Gastrocnemius medialis (tissue), 4 donors: ENCODE results near the gene TPX2. TPM values are rescaled to one million over a fixed set of nuclear protein-coding genes. Genes with fewer than 3 reads are reported as not detected.

Experiments used
- ATAC-seq, 2 donors: fragments of 150-250 bp; one replicate each; pipeline ENCODE4 v1.9.1; 2016
- DNase-seq, 2 donors: peaks; one replicate each; pipeline ENCODE4 v3.0.0-alpha.2; 2019
- H3K27ac ChIP-seq, 4 donors: fragments of 200-600 bp; sonication (generic); 1 replicate in 1 of 4; 2 replicates in 3 of 4; pipeline ENCODE4 v1.5.1; 2016 to 2018; ENCODE audit warnings: mild to moderate bottlenecking in 2 of 4, moderate library complexity in 1 of 4
- H3K27me3 ChIP-seq, 3 donors: fragments of 200-600 bp; sonication (generic) in 2 of 3; 1 replicate in 1 of 3; 2 replicates in 2 of 3; pipeline versions ENCODE4 v1.5.1 to v1.6.0; 2016 to 2019; ENCODE audit warnings: mild to moderate bottlenecking in 1 of 3, moderate library complexity in 1 of 3
- H3K36me3 ChIP-seq, 2 donors: fragments of 200-600 bp; sonication (generic) in 1 of 2; one replicate each; pipeline ENCODE4 v1.5.1; 2017 to 2018
- H3K4me1 ChIP-seq, 2 donors: fragments of 200-600 bp; sonication (generic) in 1 of 2; one replicate each; pipeline ENCODE4 v1.5.1; 2016 to 2017; ENCODE audit warnings: mild to moderate bottlenecking in 2 of 2
- H3K4me3 ChIP-seq, 4 donors: fragments of 200-600 bp; sonication (generic) in 3 of 4; 1 replicate in 1 of 4; 2 replicates in 3 of 4; pipeline ENCODE4 v1.5.1; 2016 to 2019; ENCODE audit warnings: mild to moderate bottlenecking in 2 of 4
- H3K9me3 ChIP-seq, 3 donors: fragments of 200-600 bp; sonication (generic) in 2 of 3; 1 replicate in 1 of 3; 2 replicates in 2 of 3; pipeline ENCODE4 v1.5.1; 2016 to 2019
- POLR2A ChIP-seq, 2 donors: fragments of 450-650 bp; IDR thresholded peaks; one replicate each; pipeline ENCODE4 v1.6.1; 2017; ENCODE audit warnings: antibody characterized with exemption in 2 of 2, mild to moderate bottlenecking in 2 of 2, moderate library complexity in 2 of 2
- in situ Hi-C, 4 donors: fragments of 200-750 bp; cut with MboI; loops; one replicate each; pipeline versions ENCODE4 v1.15.0 to v1.8.0; 2017; ENCODE audit warnings: low sequenced_read_pairs in 4 of 4
- intact Hi-C: fragments of 100-400 bp; cut with DNase I; formaldehyde crosslinking; loops from one replicate; pipeline ENCODE4 v1.15.1; 2023; ENCODE audit warnings: low total_unique reads
- total RNA-seq, 4 donors: library from RNA; depleted of rRNA; stranded (reverse); fragments of >200 nt; gene quantifications; one replicate each; pipeline versions ENCODE4 v1.1.0 to v1.2.3, GENCODE V29; 2016
- TF ChIP-seq, protein P1 (sequence below), 5 experiments: fragments of 450-650 bp in 3 of 5; fragments of 200-600 bp in 2 of 5; sonication (generic) in 2 of 5; IDR thresholded peaks in 4 of 5; conservative IDR thresholded peaks in 1 of 5; 1 replicate in 4 of 5; 2 replicates in 1 of 5; pipeline ENCODE4 v1.5.1; 2016 to 2019; ENCODE audit warnings: antibody characterized with exemption in 5 of 5, mild to moderate bottlenecking in 3 of 5, moderate library complexity in 3 of 5

TPX2 gene
- total RNA-seq, 4 donors from 2014 or later = 0.46 to 1.9 (median 1.0) TPM

GRCh38 chr20:31823360-31824124 lies 84.5 kb downstream of the TPX2 start:
- DNase-seq (no peak), ATAC-seq (no peak)
- Histone ChIP-seq H3K36me3 (no peaks in the 10 kb centered on the region), H3K9me3 (no peaks in the 10 kb centered on the region), H3K27ac (peak overlapping the region; percentile 82 to 95 (median 93)), H3K4me3 (peak overlapping the region in 2 of 4 donors; percentile 21 to 24), H3K4me1 (peaks cover 46 to 76% of the 10 kb centered on the region in 2 donors), H3K27me3 (no peaks in the 10 kb centered on the region)
- in situ Hi-C loops = loop anchor here in 3 of 4 donors (10.0 to 25.0 kb wide), 4 partner anchors 89 to 211 kb away; partner anchors contain the start of genes PDRG1 (in 1 of the 3) and TPX2 (in 1 of the 3)
- TF ChIP-seq, protein P1, sequence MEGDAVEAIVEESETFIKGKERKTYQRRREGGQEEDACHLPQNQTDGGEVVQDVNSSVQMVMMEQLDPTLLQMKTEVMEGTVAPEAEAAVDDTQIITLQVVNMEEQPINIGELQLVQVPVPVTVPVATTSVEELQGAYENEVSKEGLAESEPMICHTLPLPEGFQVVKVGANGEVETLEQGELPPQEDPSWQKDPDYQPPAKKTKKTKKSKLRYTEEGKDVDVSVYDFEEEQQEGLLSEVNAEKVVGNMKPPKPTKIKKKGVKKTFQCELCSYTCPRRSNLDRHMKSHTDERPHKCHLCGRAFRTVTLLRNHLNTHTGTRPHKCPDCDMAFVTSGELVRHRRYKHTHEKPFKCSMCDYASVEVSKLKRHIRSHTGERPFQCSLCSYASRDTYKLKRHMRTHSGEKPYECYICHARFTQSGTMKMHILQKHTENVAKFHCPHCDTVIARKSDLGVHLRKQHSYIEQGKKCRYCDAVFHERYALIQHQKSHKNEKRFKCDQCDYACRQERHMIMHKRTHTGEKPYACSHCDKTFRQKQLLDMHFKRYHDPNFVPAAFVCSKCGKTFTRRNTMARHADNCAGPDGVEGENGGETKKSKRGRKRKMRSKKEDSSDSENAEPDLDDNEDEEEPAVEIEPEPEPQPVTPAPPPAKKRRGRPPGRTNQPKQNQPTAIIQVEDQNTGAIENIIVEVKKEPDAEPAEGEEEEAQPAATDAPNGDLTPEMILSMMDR (IDR thresholded peaks at IDR 0.05 in 4 of 5, conservative IDR thresholded peaks at IDR 0.05 in 1 of 5) = no peak
- no peak for TF ChIP-seq POLR2A (IDR thresholded peaks at IDR 0.05)
- intact Hi-C loops = loop anchor here (1.0 to 2.0 kb wide), 3 partner anchors 13 to 208 kb away; no protein-coding TSS in a partner anchor

DNA sequence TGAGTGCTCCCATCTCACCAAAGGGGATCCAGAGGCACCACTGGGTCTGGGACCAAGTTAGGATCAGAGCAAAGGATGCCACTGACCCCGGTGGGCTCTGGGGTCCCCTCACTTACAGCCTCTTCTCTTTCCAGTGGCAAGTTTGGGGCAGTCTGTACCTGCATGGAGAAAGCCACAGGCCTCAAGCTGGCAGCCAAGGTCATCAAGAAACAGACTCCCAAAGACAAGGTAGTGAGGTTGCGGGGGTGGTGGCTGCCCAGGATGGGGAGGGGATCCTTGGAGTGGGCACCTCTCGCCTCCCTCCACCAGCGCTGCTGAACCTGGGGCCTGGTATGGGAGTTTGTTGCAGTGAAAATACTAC lies 85.0 kb downstream of the TPX2 start:
- H3K27me3 ChIP-seq = no peaks in the 10 kb centered on the region
- intact Hi-C loops (loop anchor here (1.0 kb wide), 1 partner anchor 207 kb away; no protein-coding TSS in a partner anchor), in situ Hi-C loops (loop anchor here in 3 of 4 donors (10.0 to 25.0 kb wide), 4 partner anchors 89 to 211 kb away; partner anchors contain the start of genes PDRG1 (in 1 of the 3) and TPX2 (in 1 of the 3))
- H3K36me3 ChIP-seq = no peaks in the 10 kb centered on the region
- ATAC-seq (no peak), DNase-seq (no peak)
- H3K27ac ChIP-seq = peak overlapping the region; percentile 82 to 95 (median 93)
- H3K4me1 ChIP-seq = peaks cover 41 to 76% of the 10 kb centered on the region in 2 donors
- no peak for TF ChIP-seq POLR2A (IDR thresholded peaks at IDR 0.05)
- TF ChIP-seq, protein P1 (IDR thresholded peaks at IDR 0.05 in 4 of 5, conservative IDR thresholded peaks at IDR 0.05 in 1 of 5) = no peak
- no peaks in the 10 kb centered on the region for H3K9me3 ChIP-seq
- H3K4me3 ChIP-seq = no peak overlapping the region

DNA sequence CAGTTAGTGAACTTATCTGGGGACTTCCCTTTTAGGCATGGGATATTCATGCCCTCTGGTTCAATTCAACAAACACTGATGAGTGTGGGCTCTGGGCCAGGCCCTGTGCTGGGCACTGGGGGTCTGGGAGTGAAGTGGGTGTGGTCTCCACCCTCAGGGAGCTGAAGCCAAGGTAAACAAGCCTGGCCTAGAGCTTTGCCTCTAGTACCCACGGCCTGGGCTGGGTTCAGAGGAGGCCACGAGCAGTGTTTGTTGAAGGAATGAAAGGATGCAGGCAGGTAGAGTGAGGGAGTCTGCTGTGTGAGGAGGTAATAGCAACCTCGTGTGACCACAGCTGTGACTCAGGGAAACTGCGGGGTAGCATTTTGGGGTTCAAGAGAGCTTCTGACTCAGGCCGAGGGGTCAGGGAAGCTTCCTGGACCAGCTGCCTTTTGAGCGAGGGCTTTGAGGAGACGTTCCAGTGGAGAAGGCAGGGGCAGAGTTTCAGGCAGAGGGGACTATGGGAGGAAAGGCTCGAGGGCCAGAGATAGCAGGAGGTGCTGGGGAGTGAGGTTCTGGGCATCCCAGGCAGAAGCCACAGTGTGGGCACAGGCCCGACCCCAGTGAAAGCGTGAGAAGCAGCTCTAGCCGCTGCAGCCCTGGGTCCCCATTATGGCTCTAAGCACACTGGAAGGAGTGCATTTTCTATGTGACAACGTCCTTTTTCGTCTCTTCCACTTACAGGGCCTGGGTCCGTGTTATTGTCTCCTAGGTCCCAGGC lies 85.6 kb downstream of the TPX2 start:
- intact Hi-C loops = loop anchor here (1.0 kb wide), 1 partner anchor 207 kb away; no protein-coding TSS in a partner anchor
- H3K9me3 ChIP-seq = no peaks in the 10 kb centered on the region
- no peaks in the 10 kb centered on the region for H3K27me3 ChIP-seq
- H3K27ac ChIP-seq = peak overlapping the region; percentile 82 to 95 (median 93)
- peaks cover 41 to 74% of the 10 kb centered on the region in 2 donors for H3K4me1 ChIP-seq
- TF ChIP-seq, protein P1 (IDR thresholded peaks at IDR 0.05 in 4 of 5, conservative IDR thresholded peaks at IDR 0.05 in 1 of 5) = no peak
- TF ChIP-seq POLR2A (IDR thresholded peaks at IDR 0.05) = no peak
- in situ Hi-C loops = loop anchor here (10.0 to 25.0 kb wide), 5 partner anchors 87 to 210 kb away; partner anchors contain the start of genes TPX2 (in 2 of the 4) and PDRG1 (in 1 of the 4)
- no peak overlapping the region for H3K4me3 ChIP-seq
- ATAC-seq (no peak), DNase-seq (no peak)
- H3K36me3 ChIP-seq = no peaks in the 10 kb centered on the region

- no peak for TF ChIP-seq POLR2A (IDR thresholded peaks at IDR 0.05)
- TF ChIP-seq, protein P1 (IDR thresholded peaks at IDR 0.05 in 4 of 5, conservative IDR thresholded peaks at IDR 0.05 in 1 of 5) = no peak
- no peaks in the 10 kb centered on the region for H3K36me3 ChIP-seq
- intact Hi-C loops (no loop called here), in situ Hi-C loops (loop anchor here in 3 of 4 donors (10.0 to 25.0 kb wide), 4 partner anchors 89 to 209 kb away; partner anchors contain the start of genes TPX2 (in 2 of the 3) and PDRG1 (in 1 of the 3))
- H3K9me3 ChIP-seq = no peaks in the 10 kb centered on the region
- no peak for DNase-seq
- peak overlapping the region; percentile 82 to 95 (median 93) for H3K27ac ChIP-seq
- no peak overlapping the region for H3K4me3 ChIP-seq
- H3K4me1 ChIP-seq = peaks cover 31 to 70% of the 10 kb centered on the region in 2 donors
- no peak for ATAC-seq
- H3K27me3 ChIP-seq = no peaks in the 10 kb centered on the region
These were observed 87.0 kb downstream of the TPX2 start for GRCh38 chr20:31826074-31826473.
